ENCODE results near the gene SEMA6A. TPM values are rescaled to one million over a fixed set of nuclear protein-coding genes. Genes with fewer than 3 reads are reported as not detected.

Gene SEMA6A
- total RNA-seq, 1 donor from 2014 or later = 17.8 TPM

DNA sequence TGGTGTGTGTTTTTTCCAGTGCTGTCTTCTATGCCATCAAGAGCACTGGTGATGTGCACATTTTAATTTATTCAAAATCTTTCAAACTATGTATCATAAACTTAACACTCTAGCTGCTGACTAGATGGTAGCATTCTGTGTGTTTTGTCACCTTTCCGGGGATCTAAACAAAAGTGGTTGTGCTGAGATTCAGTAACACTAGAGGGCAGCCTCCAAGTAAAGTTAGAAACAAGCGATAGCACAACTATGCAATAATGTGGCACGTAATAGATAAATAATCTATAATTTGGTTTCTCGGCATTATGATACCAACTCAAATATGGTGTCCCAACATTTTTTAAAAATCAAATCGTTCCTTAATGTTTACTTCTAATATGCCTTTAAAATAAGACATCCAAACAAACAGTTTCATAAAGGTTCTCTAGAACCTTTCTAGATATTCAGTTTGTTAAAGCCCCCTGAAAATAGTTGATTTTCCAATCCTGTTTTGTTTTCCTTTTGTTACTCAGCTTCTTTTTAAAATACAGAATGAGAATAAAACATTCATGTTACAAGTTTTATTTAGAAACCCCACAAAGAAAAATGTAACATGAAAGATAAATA is 16.9 kb downstream of the SEMA6A start:
- intact Hi-C loops (cut with DNase I) = no loop called here
- Histone ChIP-seq H3K9me3 (no peaks in the 10 kb centered on the region), H3K27me3 (no peaks in the 10 kb centered on the region), H3K36me3 (no peaks in the 10 kb centered on the region), H3K4me3 (no peak overlapping the region), H3K4me1 (no peaks in the 10 kb centered on the region), H3K27ac (no peak overlapping the region)
- TF ChIP-seq CTCF (IDR thresholded peaks at IDR 0.05) = peak in 2 of 3 experiments; percentile 21 to 47
- no peak for DNase-seq (ENCODE audit: low spot score in 2 of 2)

GRCh38 chr5:116554764-116555163 is 19.9 kb downstream of the SEMA6A start:
- Histone ChIP-seq H3K4me1 (no peaks in the 10 kb centered on the region), H3K27ac (no peak overlapping the region), H3K36me3 (no peaks in the 10 kb centered on the region), H3K9me3 (no peaks in the 10 kb centered on the region), H3K4me3 (no peak overlapping the region), H3K27me3 (no peaks in the 10 kb centered on the region)
- no peak for DNase-seq (ENCODE audit: low spot score in 2 of 2)
- no peak for TF ChIP-seq CTCF (IDR thresholded peaks at IDR 0.05)
- intact Hi-C loops (cut with DNase I) = no loop called here

- no peaks in the 10 kb centered on the region for H3K9me3 ChIP-seq
- no peak overlapping the region for H3K4me3 ChIP-seq
- H3K27me3 ChIP-seq = no peaks in the 10 kb centered on the region
- H3K4me1 ChIP-seq = no peaks in the 10 kb centered on the region
- TF ChIP-seq CTCF (IDR thresholded peaks at IDR 0.05) = no peak
- H3K36me3 ChIP-seq = no peaks in the 10 kb centered on the region
- intact Hi-C loops (cut with DNase I) = no loop called here
- no peak overlapping the region for H3K27ac ChIP-seq
- DNase-seq (ENCODE audit: low spot score in 2 of 2) = no peak
These were observed 21.3 kb downstream of the SEMA6A start for GRCh38 chr5:116553366-116553765.

- peaks cover 0 to 19% of the 10 kb centered on the region in 2 donors for H3K9me3 ChIP-seq
- no peak for DNase-seq (ENCODE audit: low spot score in 2 of 2)
- intact Hi-C loops (cut with DNase I) = no loop called here
- no peaks in the 10 kb centered on the region for H3K27me3 ChIP-seq
- no peaks in the 10 kb centered on the region for H3K36me3 ChIP-seq
- H3K27ac ChIP-seq = no peak overlapping the region
- TF ChIP-seq CTCF (IDR thresholded peaks at IDR 0.05) = no peak
- no peaks in the 10 kb centered on the region for H3K4me1 ChIP-seq
- H3K4me3 ChIP-seq = no peak overlapping the region
These were observed 24.5 kb downstream of the SEMA6A start for GRCh38 chr5:116550082-116550481.

DNA sequence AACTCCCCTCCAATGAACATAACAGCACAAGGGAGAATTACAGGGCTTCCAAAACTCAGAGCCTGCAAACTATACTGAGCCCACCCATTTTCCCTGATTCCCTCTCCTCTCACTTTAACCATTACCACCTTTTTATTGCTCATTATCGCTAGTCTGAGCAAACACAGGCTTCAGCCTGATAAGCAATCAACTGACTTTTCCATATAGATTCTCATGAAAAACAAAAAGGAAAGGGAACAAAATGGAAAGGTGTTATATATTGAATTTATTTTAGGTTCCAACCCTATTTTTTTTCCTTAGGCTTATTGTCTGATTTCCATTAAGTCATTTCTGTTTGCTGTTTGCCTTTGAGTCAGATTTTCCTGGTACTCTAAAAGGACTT is 27.9 kb downstream of the SEMA6A start:
- intact Hi-C loops (cut with DNase I) = no loop called here
- H3K4me1 ChIP-seq = no peaks in the 10 kb centered on the region
- H3K36me3 ChIP-seq = no peaks in the 10 kb centered on the region
- TF ChIP-seq CTCF (IDR thresholded peaks at IDR 0.05) = no peak
- peaks cover 0 to 21% of the 10 kb centered on the region in 2 donors for H3K9me3 ChIP-seq
- H3K27me3 ChIP-seq = no peaks in the 10 kb centered on the region
- H3K4me3 ChIP-seq = no peak overlapping the region
- H3K27ac ChIP-seq = no peak overlapping the region
- DNase-seq (ENCODE audit: low spot score in 2 of 2) = no peak

All from ascending aorta (tissue), 2 donors.